ENCODE results near the gene DNASE1L2.
"Not testable (repeated sequence)": the region's sequence is repeated elsewhere in the genome, so short reads cannot be mapped to it uniquely, and the experiment has no call there.

GRCh38 chr16:2266887-2267286, 30.6 kb downstream of the DNASE1L2 start:
- TF ChIP-seq CTCF (IDR thresholded peaks at IDR 0.05; ENCODE audit: low read depth, low read length, missing input control); JUND (IDR thresholded peaks at IDR 0.05); MAX (IDR thresholded peaks at IDR 0.05); TAF1 (conservative IDR thresholded peaks at IDR 0.05): not testable (repeated sequence)
- TF ChIP-seq, protein P1, sequence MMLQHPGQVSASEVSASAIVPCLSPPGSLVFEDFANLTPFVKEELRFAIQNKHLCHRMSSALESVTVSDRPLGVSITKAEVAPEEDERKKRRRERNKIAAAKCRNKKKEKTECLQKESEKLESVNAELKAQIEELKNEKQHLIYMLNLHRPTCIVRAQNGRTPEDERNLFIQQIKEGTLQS (IDR thresholded peaks at IDR 0.05), result not testable (repeated sequence)
- TF ChIP-seq, protein P2, sequence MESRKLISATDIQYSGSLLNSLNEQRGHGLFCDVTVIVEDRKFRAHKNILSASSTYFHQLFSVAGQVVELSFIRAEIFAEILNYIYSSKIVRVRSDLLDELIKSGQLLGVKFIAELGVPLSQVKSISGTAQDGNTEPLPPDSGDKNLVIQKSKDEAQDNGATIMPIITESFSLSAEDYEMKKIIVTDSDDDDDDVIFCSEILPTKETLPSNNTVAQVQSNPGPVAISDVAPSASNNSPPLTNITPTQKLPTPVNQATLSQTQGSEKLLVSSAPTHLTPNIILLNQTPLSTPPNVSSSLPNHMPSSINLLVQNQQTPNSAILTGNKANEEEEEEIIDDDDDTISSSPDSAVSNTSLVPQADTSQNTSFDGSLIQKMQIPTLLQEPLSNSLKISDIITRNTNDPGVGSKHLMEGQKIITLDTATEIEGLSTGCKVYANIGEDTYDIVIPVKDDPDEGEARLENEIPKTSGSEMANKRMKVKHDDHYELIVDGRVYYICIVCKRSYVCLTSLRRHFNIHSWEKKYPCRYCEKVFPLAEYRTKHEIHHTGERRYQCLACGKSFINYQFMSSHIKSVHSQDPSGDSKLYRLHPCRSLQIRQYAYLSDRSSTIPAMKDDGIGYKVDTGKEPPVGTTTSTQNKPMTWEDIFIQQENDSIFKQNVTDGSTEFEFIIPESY (IDR thresholded peaks at IDR 0.05), result not testable (repeated sequence)

Data from liver (tissue), 3 donors.